CD14-positive monocyte (primary cell): ENCODE measurements around the gene CYSLTR1. TPM values are rescaled to one million over a fixed set of nuclear protein-coding genes. Genes with fewer than 3 reads are reported as not detected.
"Not testable (repeated sequence)": the region's sequence is repeated elsewhere in the genome, so short reads cannot be mapped to it uniquely, and the experiment has no call there.

ENCODE experiments used
- DNase-seq, 3 donors: peaks; one replicate each; pipeline ENCODE4 v3.0.0-alpha.2; 2011 to 2022
- H2AFZ ChIP-seq: 2 replicates; pipeline ENCODE4 v1.6.0; 2012; ENCODE audit warnings: mild to moderate bottlenecking, low read depth, low read length, inconsistent platforms; ENCODE audit not compliant: insufficient read depth, poor library complexity, severe bottlenecking
- H3K27ac ChIP-seq, 2 donors: 1 replicate in 1 of 2; 2 replicates in 1 of 2; pipeline ENCODE4 v1.5.1; 2012 to 2013; ENCODE audit warnings: low read length in 2 of 2, control low read depth in 1 of 2, inconsistent platforms in 1 of 2, low read depth in 1 of 2, mild to moderate bottlenecking in 1 of 2
- H3K27me3 ChIP-seq, 2 donors: one replicate each; pipeline versions ENCODE4 v1.6.0 to v1.6.1; 2011 to 2013; ENCODE audit warnings: low read length in 2 of 2; ENCODE audit not compliant: control insufficient read depth in 2 of 2, insufficient read depth in 2 of 2
- H3K36me3 ChIP-seq, 2 donors: replicated peaks in 1 of 2; 1 replicate in 1 of 2; 2 replicates in 1 of 2; pipeline versions ENCODE4 v1.5.1 to v1.6.1; 2012 to 2013; ENCODE audit warnings: low read length in 2 of 2, control low read depth in 1 of 2, inconsistent platforms in 1 of 2, mild to moderate bottlenecking in 1 of 2; ENCODE audit not compliant: insufficient read depth in 2 of 2, control insufficient read depth in 1 of 2
- H3K4me1 ChIP-seq, 2 donors: 1 replicate in 1 of 2; 2 replicates in 1 of 2; pipeline versions ENCODE4 v1.5.1 to v1.6.1; 2012 to 2013; ENCODE audit warnings: low read length in 2 of 2, control low read depth in 1 of 2, inconsistent platforms in 1 of 2, mild to moderate bottlenecking in 1 of 2, moderate library complexity in 1 of 2; ENCODE audit not compliant: insufficient read depth in 2 of 2, control insufficient read depth in 1 of 2
- H3K4me2 ChIP-seq: replicated peaks from 2 replicates; pipeline ENCODE3; 2012; ENCODE audit warnings: low read length, moderate library complexity, mild to moderate bottlenecking; ENCODE audit not compliant: poor library complexity, severe bottlenecking; ENCODE audit errors: extremely low read depth
- H3K4me3 ChIP-seq, 3 experiments: fragments of 200-600 bp in 1 of 3; sonication (generic) in 1 of 3; replicated peaks in 1 of 3; 1 replicate in 2 of 3; 2 replicates in 1 of 3; pipeline ENCODE4 v1.5.1; 2011 to 2013; ENCODE audit warnings: low read length in 3 of 3, mild to moderate bottlenecking in 3 of 3, control low read depth in 2 of 3, low read depth in 2 of 3, inconsistent platforms in 1 of 3, moderate library complexity in 1 of 3
- H3K79me2 ChIP-seq: 2 replicates; pipeline ENCODE4 v1.6.0; 2012; ENCODE audit warnings: mild to moderate bottlenecking, control low read depth, inconsistent platforms, low read length, moderate library complexity; ENCODE audit not compliant: insufficient read depth
- H3K9ac ChIP-seq: 2 replicates; pipeline ENCODE4 v1.6.0; 2017; ENCODE audit warnings: low read length, mild to moderate bottlenecking; ENCODE audit not compliant: insufficient read depth, poor library complexity, severe bottlenecking
- H3K9me3 ChIP-seq, 2 donors: replicated peaks in 1 of 2; 1 replicate in 1 of 2; 2 replicates in 1 of 2; pipeline versions ENCODE4 v1.5.1 to v1.6.1; 2012 to 2013; ENCODE audit warnings: low read length in 2 of 2, control low read depth in 1 of 2; ENCODE audit not compliant: control insufficient read depth in 1 of 2, insufficient read depth in 1 of 2
- H4K20me1 ChIP-seq: 2 replicates; pipeline ENCODE4 v1.6.0; 2012; ENCODE audit warnings: mild to moderate bottlenecking, low read length, control low read depth, moderate library complexity; ENCODE audit not compliant: insufficient read depth
- H3K27ac Mint-ChIP-seq, 7 donors: one replicate each; pipeline ENCODE4 v1.8.0; 2020; ENCODE audit warnings: mild to moderate bottlenecking in 7 of 7, mixed read lengths in 7 of 7, moderate library complexity in 6 of 7, inconsistent platforms in 2 of 7
- H3K27me3 Mint-ChIP-seq, 3 donors: one replicate each; pipeline ENCODE4 v1.8.0; 2021 to 2022; ENCODE audit warnings: low read depth in 3 of 3, mild to moderate bottlenecking in 3 of 3, mixed read lengths in 3 of 3, moderate library complexity in 3 of 3, inconsistent platforms in 1 of 3
- H3K36me3 Mint-ChIP-seq, 2 donors: one replicate each; pipeline ENCODE4 v1.8.0; 2020; ENCODE audit warnings: mixed read lengths in 2 of 2, inconsistent platforms in 1 of 2, mild to moderate bottlenecking in 1 of 2
- H3K4me1 Mint-ChIP-seq: one replicate; pipeline ENCODE4 v1.8.0; 2020; ENCODE audit warnings: mild to moderate bottlenecking, mixed read lengths
- H3K4me3 Mint-ChIP-seq, 2 donors: one replicate each; pipeline ENCODE4 v1.8.0; 2020; ENCODE audit warnings: mild to moderate bottlenecking in 2 of 2, mixed read lengths in 2 of 2, moderate library complexity in 1 of 2
- H3K9me3 Mint-ChIP-seq, 7 donors: one replicate each; pipeline ENCODE4 v1.8.0; 2020 to 2022; ENCODE audit warnings: mixed read lengths in 7 of 7, mild to moderate bottlenecking in 6 of 7, moderate library complexity in 6 of 7, inconsistent platforms in 2 of 7
- WGBS: methylation state at CpG from one replicate; pipeline ENCODE4 v1.1.5; 2013; ENCODE audit warnings: missing lambda C conversion rate; ENCODE audit not compliant: insufficient coverage; 5-methylcytosine and 5-hydroxymethylcytosine counted together
- intact Hi-C, 2 donors: fragments of 100-400 bp; cut with micrococcal nuclease; formaldehyde crosslinking; loops; one replicate each; pipeline versions ENCODE4 v1.15.0 to v1.15.1; 2023
- polyA plus RNA-seq, 3 donors: library from polyadenylated mRNA; depleted of rRNA in 1 of 3; unstranded in 2 of 3; stranded (reverse) in 1 of 3; fragments of 300-500 nt in 2 of 3; fragments of >200 nt in 1 of 3; fragmentation: Illumina TruSeq in 2 of 3; gene quantifications; 1 replicate in 2 of 3; 2 replicates in 1 of 3; pipeline ENCODE4 v1.2.3, GENCODE V29; 2012 to 2021
- TF ChIP-seq, protein P1 (sequence below): fragments of 200-600 bp; IDR thresholded peaks from one replicate; pipeline ENCODE4 v1.8.0; 2022; ENCODE audit warnings: antibody characterized with exemption, mild to moderate bottlenecking

The CYSLTR1 gene
- polyA plus RNA-seq, 3 donors: 9.6 to 46.2 (median 45.2) TPM

DNA sequence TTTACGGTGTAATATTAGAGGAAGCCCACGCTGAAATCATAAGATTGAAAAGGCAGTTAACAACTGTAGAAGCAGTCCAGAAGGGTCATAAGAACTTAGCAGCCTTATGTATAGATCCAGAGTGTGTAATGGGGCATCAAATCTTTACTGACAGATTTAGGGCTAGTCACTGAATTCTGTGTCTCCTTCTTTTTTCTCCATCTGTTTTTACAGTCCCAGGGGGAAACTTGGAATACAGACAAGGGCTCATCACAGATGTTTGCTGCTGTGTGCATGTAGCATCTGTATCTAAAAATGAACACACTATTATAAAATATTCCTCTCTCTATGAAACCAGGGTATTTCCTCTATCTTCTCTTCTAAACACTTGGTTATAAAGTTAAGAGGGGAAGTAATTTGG, 43.9 kb downstream of the CYSLTR1 start:
- Histone ChIP-seq H3K9ac (no peak overlapping the region), H3K4me2 (no peak overlapping the region), H3K36me3 (peaks cover 3 to 25% of the 10 kb centered on the region in 2 donors), H3K27ac (no peak overlapping the region), H3K4me3 (no peak overlapping the region), H3K4me1 (no peaks in the 10 kb centered on the region), H4K20me1 (no peaks in the 10 kb centered on the region), H3K79me2 (no peaks in the 10 kb centered on the region), H3K27me3 (no peaks in the 10 kb centered on the region), H2AFZ (no peak overlapping the region), H3K9me3 (peaks cover 0 to 8% of the 10 kb centered on the region in 2 donors)
- Mint-ChIP-seq H3K4me1 (no peaks in the 10 kb centered on the region), H3K4me3 (no peak overlapping the region), H3K9me3 (peaks cover 0 to 11% (median 6%) of the 10 kb centered on the region in 7 donors), H3K27me3 (peaks cover 0 to 1% (median 0%) of the 10 kb centered on the region in 3 donors), H3K36me3 (peaks cover 21 to 25% of the 10 kb centered on the region in 2 donors), H3K27ac (no peak overlapping the region)
- no CpG with 5 or more reads among the region's 2 CpGs for WGBS
- intact Hi-C loops: no loop called here
- TF ChIP-seq, protein P1, sequence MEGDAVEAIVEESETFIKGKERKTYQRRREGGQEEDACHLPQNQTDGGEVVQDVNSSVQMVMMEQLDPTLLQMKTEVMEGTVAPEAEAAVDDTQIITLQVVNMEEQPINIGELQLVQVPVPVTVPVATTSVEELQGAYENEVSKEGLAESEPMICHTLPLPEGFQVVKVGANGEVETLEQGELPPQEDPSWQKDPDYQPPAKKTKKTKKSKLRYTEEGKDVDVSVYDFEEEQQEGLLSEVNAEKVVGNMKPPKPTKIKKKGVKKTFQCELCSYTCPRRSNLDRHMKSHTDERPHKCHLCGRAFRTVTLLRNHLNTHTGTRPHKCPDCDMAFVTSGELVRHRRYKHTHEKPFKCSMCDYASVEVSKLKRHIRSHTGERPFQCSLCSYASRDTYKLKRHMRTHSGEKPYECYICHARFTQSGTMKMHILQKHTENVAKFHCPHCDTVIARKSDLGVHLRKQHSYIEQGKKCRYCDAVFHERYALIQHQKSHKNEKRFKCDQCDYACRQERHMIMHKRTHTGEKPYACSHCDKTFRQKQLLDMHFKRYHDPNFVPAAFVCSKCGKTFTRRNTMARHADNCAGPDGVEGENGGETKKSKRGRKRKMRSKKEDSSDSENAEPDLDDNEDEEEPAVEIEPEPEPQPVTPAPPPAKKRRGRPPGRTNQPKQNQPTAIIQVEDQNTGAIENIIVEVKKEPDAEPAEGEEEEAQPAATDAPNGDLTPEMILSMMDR: no peak
- no peak for DNase-seq

DNA sequence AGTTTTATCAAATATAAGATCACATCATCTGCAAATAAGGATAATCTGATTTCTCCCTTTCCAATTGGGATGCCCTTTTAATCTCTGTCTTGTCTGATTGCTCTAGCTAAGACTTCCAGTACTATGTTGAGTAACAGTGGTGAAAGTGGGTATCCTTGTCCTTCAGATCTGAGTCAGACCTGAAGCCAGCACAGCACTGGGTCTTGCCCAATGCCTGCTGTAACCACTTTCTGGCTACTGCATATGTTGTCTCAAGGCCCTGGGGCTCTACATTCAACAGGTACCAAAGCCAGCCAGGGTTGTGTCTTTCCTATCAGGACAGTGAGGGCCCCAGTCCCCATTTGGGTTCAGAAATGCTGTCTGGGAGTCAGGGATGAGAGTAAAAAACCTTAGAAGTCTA, 90.3 kb downstream of the CYSLTR1 start:
- intact Hi-C loops: no loop called here
- H3K4me2 ChIP-seq: no peak overlapping the region
- Mint-ChIP-seq H3K9me3 (peaks cover 0 to 26% (median 8%) of the 10 kb centered on the region in 7 donors), H3K4me3 (no peak overlapping the region), H3K27me3 (peaks cover 0 to 2% (median 0%) of the 10 kb centered on the region in 3 donors), H3K27ac (no peak overlapping the region), H3K36me3 (no peaks in the 10 kb centered on the region), H3K4me1 (no peaks in the 10 kb centered on the region)
- no peaks in the 10 kb centered on the region for H4K20me1 ChIP-seq
- no peak overlapping the region for H3K27ac ChIP-seq
- H2AFZ ChIP-seq: no peak overlapping the region
- TF ChIP-seq, protein P1: no peak
- no peaks in the 10 kb centered on the region for H3K4me1 ChIP-seq
- peaks cover 0 to 25% of the 10 kb centered on the region in 2 donors for H3K9me3 ChIP-seq
- no peaks in the 10 kb centered on the region for H3K79me2 ChIP-seq
- no peak overlapping the region for H3K4me3 ChIP-seq
- DNase-seq: no peak
- H3K36me3 ChIP-seq: no peaks in the 10 kb centered on the region
- H3K9ac ChIP-seq: no peak overlapping the region
- no peaks in the 10 kb centered on the region for H3K27me3 ChIP-seq

DNA sequence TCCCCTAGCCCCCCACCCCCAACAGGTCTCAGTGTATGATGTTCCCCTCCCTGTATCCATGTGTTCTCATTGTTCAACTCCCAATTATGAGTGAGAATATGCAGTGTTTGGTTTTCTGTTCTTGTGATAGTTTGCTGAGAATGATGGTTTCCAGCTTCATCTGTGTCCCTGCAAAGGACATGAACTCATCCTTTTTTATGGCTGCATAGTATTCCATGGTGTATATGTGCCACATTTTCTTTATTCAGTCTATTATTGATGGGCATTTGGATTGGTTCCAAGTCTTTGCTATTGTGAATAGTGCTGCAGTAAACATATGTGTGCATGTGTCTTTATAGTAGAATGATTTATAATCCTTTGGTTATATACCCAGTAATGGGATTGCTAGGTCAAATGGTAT, 101.4 kb downstream of the CYSLTR1 start:
- H3K4me1 ChIP-seq, H3K4me3 ChIP-seq, DNase-seq, H2AFZ ChIP-seq, H4K20me1 ChIP-seq, H3K27ac ChIP-seq, H3K36me3 ChIP-seq, H3K27ac Mint-ChIP-seq, H3K4me3 Mint-ChIP-seq, H3K27me3 Mint-ChIP-seq, H3K9me3 ChIP-seq, H3K27me3 ChIP-seq, H3K4me2 ChIP-seq, H3K4me1 Mint-ChIP-seq, H3K36me3 Mint-ChIP-seq, intact Hi-C loops, H3K79me2 ChIP-seq, H3K9ac ChIP-seq: not testable (repeated sequence)
- peaks cover 3 to 21% (median 7%) of the 10 kb centered on the region in 7 donors for H3K9me3 Mint-ChIP-seq
